Skeletal muscle satellite cell (primary cell): ENCODE measurements around the gene TMEM59.
"Not testable (repeated sequence)": the region's sequence is repeated elsewhere in the genome, so short reads cannot be mapped to it uniquely, and the experiment has no call there.

Source experiments
- H3K27me3 ChIP-seq: 2 replicates; pipeline ENCODE4 v1.7.0; 2013; ENCODE audit warnings: low read length; ENCODE audit not compliant: control insufficient read depth, insufficient read depth
- H3K36me3 ChIP-seq: 2 replicates; pipeline ENCODE4 v1.7.0; 2013; ENCODE audit warnings: mild to moderate bottlenecking, control low read depth, low read length; ENCODE audit not compliant: insufficient read depth
- H3K4me1 ChIP-seq: 2 replicates; pipeline ENCODE4 v1.7.0; 2013; ENCODE audit warnings: low read length; ENCODE audit not compliant: control insufficient read depth, insufficient read depth
- H3K4me2 ChIP-seq: 2 replicates; pipeline ENCODE4 v1.7.0; 2013; ENCODE audit warnings: mild to moderate bottlenecking, low read length
- H3K4me3 ChIP-seq: 2 replicates; pipeline ENCODE4 v1.7.0; 2013; ENCODE audit warnings: low read length
- H3K9ac ChIP-seq: 2 replicates; pipeline ENCODE4 v1.7.0; 2013; ENCODE audit warnings: mild to moderate bottlenecking, low read depth, low read length, moderate library complexity
- H3K9me3 ChIP-seq: replicated peaks from 2 replicates; pipeline ENCODE4 v1.7.0; 2013; ENCODE audit warnings: mild to moderate bottlenecking, control low read depth, low read length

The TMEM59 gene

GRCh38 chr1:54007613-54008012 is 45.4 kb downstream of the TMEM59 start:
- Histone ChIP-seq H3K4me1 (no peaks in the 10 kb centered on the region), H3K4me2 (no peak overlapping the region), H3K9me3 (no peaks in the 10 kb centered on the region), H3K9ac (no peak overlapping the region), H3K36me3 (no peaks in the 10 kb centered on the region), H3K4me3 (no peak overlapping the region), H3K27me3 (peaks cover 61% of the 10 kb centered on the region)

GRCh38 chr1:54006508-54006907 is 46.5 kb downstream of the TMEM59 start:
- Histone ChIP-seq H3K9me3 (no peaks in the 10 kb centered on the region), H3K9ac (no peak overlapping the region), H3K36me3 (no peaks in the 10 kb centered on the region), H3K4me3 (no peak overlapping the region), H3K4me2 (no peak overlapping the region), H3K27me3 (peaks cover 61% of the 10 kb centered on the region), H3K4me1 (no peaks in the 10 kb centered on the region)

- H3K4me2 ChIP-seq, result no peak overlapping the region
- H3K4me3 ChIP-seq, result no peak overlapping the region
- H3K9me3 ChIP-seq, result no peaks in the 10 kb centered on the region
- peaks cover 46% of the 10 kb centered on the region for H3K27me3 ChIP-seq
- H3K4me1 ChIP-seq, result no peaks in the 10 kb centered on the region
- no peak overlapping the region for H3K9ac ChIP-seq
- H3K36me3 ChIP-seq, result no peaks in the 10 kb centered on the region
Measured at GRCh38 chr1:54004481-54005049, 48.4 kb downstream of the TMEM59 start.

GRCh38 chr1:54003750-54004480 is 49.1 kb downstream of the TMEM59 start:
- not testable (repeated sequence) for H3K4me2 ChIP-seq, H3K4me1 ChIP-seq, H3K9me3 ChIP-seq, H3K36me3 ChIP-seq, H3K4me3 ChIP-seq, H3K9ac ChIP-seq
- H3K27me3 ChIP-seq, result peaks cover 39% of the 10 kb centered on the region

- H3K4me2 ChIP-seq, result no peak overlapping the region
- H3K27me3 ChIP-seq, result peaks cover 33% of the 10 kb centered on the region
- H3K4me1 ChIP-seq, result no peaks in the 10 kb centered on the region
- H3K4me3 ChIP-seq, result no peak overlapping the region
- H3K9ac ChIP-seq, result no peak overlapping the region
- H3K36me3 ChIP-seq, result no peaks in the 10 kb centered on the region
- no peaks in the 10 kb centered on the region for H3K9me3 ChIP-seq
Measured at GRCh38 chr1:54003249-54003646, 49.8 kb downstream of the TMEM59 start.

- Histone ChIP-seq H3K9ac (no peak overlapping the region), H3K4me2 (no peak overlapping the region), H3K4me1 (no peaks in the 10 kb centered on the region), H3K27me3 (peaks cover 27% of the 10 kb centered on the region), H3K9me3 (no peaks in the 10 kb centered on the region), H3K36me3 (no peaks in the 10 kb centered on the region), H3K4me3 (no peak overlapping the region)
Measured at GRCh38 chr1:54002544-54003248, 50.3 kb downstream of the TMEM59 start.

- Histone ChIP-seq H3K4me3 (no peak overlapping the region), H3K9me3 (no peaks in the 10 kb centered on the region), H3K36me3 (no peaks in the 10 kb centered on the region), H3K4me2 (no peak overlapping the region), H3K9ac (no peak overlapping the region), H3K4me1 (no peaks in the 10 kb centered on the region), H3K27me3 (peaks cover 22% of the 10 kb centered on the region)
Measured at GRCh38 chr1:54001591-54001990, 51.4 kb downstream of the TMEM59 start.

GRCh38 chr1:53999920-54000319 is 53.1 kb downstream of the TMEM59 start:
- no peak overlapping the region for H3K4me2 ChIP-seq
- no peak overlapping the region for H3K4me3 ChIP-seq
- H3K9ac ChIP-seq, result no peak overlapping the region
- H3K9me3 ChIP-seq, result no peaks in the 10 kb centered on the region
- H3K27me3 ChIP-seq, result peaks cover 16% of the 10 kb centered on the region
- H3K4me1 ChIP-seq, result no peaks in the 10 kb centered on the region
- no peaks in the 10 kb centered on the region for H3K36me3 ChIP-seq

- Histone ChIP-seq H3K36me3 (no peaks in the 10 kb centered on the region), H3K4me3 (no peak overlapping the region), H3K4me2 (no peak overlapping the region), H3K4me1 (no peaks in the 10 kb centered on the region), H3K9ac (no peak overlapping the region), H3K9me3 (no peaks in the 10 kb centered on the region), H3K27me3 (peaks cover 16% of the 10 kb centered on the region)
Measured at GRCh38 chr1:53998223-53998622, 54.8 kb downstream of the TMEM59 start.

GRCh38 chr1:53995683-53996082 is 57.3 kb downstream of the TMEM59 start:
- H3K4me1 ChIP-seq, result no peaks in the 10 kb centered on the region
- no peak overlapping the region for H3K4me2 ChIP-seq
- H3K9me3 ChIP-seq, result no peaks in the 10 kb centered on the region
- no peak overlapping the region for H3K4me3 ChIP-seq
- H3K9ac ChIP-seq, result no peak overlapping the region
- H3K27me3 ChIP-seq, result no peaks in the 10 kb centered on the region
- no peaks in the 10 kb centered on the region for H3K36me3 ChIP-seq

- not testable (repeated sequence) for H3K27me3 ChIP-seq, H3K36me3 ChIP-seq, H3K4me3 ChIP-seq, H3K9ac ChIP-seq, H3K4me2 ChIP-seq, H3K9me3 ChIP-seq, H3K4me1 ChIP-seq
Measured at GRCh38 chr1:53994516-53994915, 58.5 kb downstream of the TMEM59 start.
